Uterus (tissue), 4 donors: ENCODE data around the gene GPRIN3. TPM values are rescaled to one million over a fixed set of nuclear protein-coding genes. Genes with fewer than 3 reads are reported as not detected.

Source experiments
- DNase-seq, 2 donors: peaks; one replicate each; pipeline ENCODE4 v3.0.0-alpha.2; 2019 to 2020
- H3K27ac ChIP-seq, 2 donors: fragments of 200-600 bp; sonication (generic); 1 replicate in 1 of 2; 2 replicates in 1 of 2; pipeline ENCODE4 v1.5.1; 2016 to 2018
- H3K27me3 ChIP-seq, 2 donors: fragments of 200-600 bp; sonication (generic); one replicate each; pipeline ENCODE4 v1.5.1; 2018 to 2019; ENCODE audit warnings: control low read depth in 1 of 2
- H3K36me3 ChIP-seq, 2 donors: fragments of 200-600 bp; sonication (generic); one replicate each; pipeline ENCODE4 v1.5.1; 2019; ENCODE audit warnings: control low read depth in 1 of 2
- H3K4me1 ChIP-seq, 2 donors: fragments of 200-600 bp; sonication (generic); one replicate each; pipeline ENCODE4 v1.5.1; 2018 to 2019; ENCODE audit warnings: control low read depth in 1 of 2
- H3K4me3 ChIP-seq, 2 donors: fragments of 200-600 bp; sonication (generic); 1 replicate in 1 of 2; 2 replicates in 1 of 2; pipeline ENCODE4 v1.5.1; 2018 to 2019; ENCODE audit warnings: mild to moderate bottlenecking in 1 of 2
- H3K9me3 ChIP-seq, 2 donors: fragments of 200-600 bp; sonication (generic); one replicate each; pipeline ENCODE4 v1.5.1; 2019; ENCODE audit warnings: control low read depth in 1 of 2
- CTCF ChIP-seq, 4 experiments: fragments of 200-600 bp in 2 of 4; fragments of 450-650 bp in 2 of 4; sonication (generic) in 2 of 4; IDR thresholded peaks; one replicate each; pipeline ENCODE4 v1.5.1; 2016 to 2019; ENCODE audit warnings: antibody characterized with exemption in 4 of 4, mild to moderate bottlenecking in 2 of 4, moderate library complexity in 1 of 4
- POLR2A ChIP-seq, 2 donors: fragments of 450-650 bp; IDR thresholded peaks; one replicate each; pipeline ENCODE4 v1.6.1; 2016; ENCODE audit warnings: antibody characterized with exemption in 2 of 2, mild to moderate bottlenecking in 1 of 2, moderate library complexity in 1 of 2
- intact Hi-C: fragments of 100-400 bp; cut with DNase I; formaldehyde crosslinking; loops from one replicate; pipeline ENCODE4 v1.15.1; 2023; ENCODE audit warnings: low total_unique reads
- total RNA-seq, 4 donors: library from RNA; depleted of rRNA in 3 of 4; stranded (reverse); fragments of >200 nt in 3 of 4; gene quantifications; one replicate each; pipeline versions ENCODE4 v1.1.0 to v1.2.4, GENCODE V29; 2014 to 2023
- donor health status: DM: yes; HTN: yes; CAD: no.

GPRIN3 gene
- total RNA-seq, 4 donors from 2014 or later, result 1.2 to 9.7 (median 3.2) TPM

GRCh38 chr4:89288430-89288829 lies 19.2 kb downstream of the GPRIN3 start:
- Histone ChIP-seq H3K27ac (no peak overlapping the region), H3K4me1 (no peaks in the 10 kb centered on the region), H3K9me3 (no peaks in the 10 kb centered on the region), H3K27me3 (no peaks in the 10 kb centered on the region), H3K4me3 (no peak overlapping the region), H3K36me3 (no peaks in the 10 kb centered on the region)
- intact Hi-C loops, result no loop called here
- TF ChIP-seq CTCF (IDR thresholded peaks at IDR 0.05) (no peak), POLR2A (IDR thresholded peaks at IDR 0.05) (no peak)
- no peak for DNase-seq

GRCh38 chr4:89287945-89288344 lies 19.7 kb downstream of the GPRIN3 start:
- TF ChIP-seq CTCF (IDR thresholded peaks at IDR 0.05), result no peak
- TF ChIP-seq POLR2A (IDR thresholded peaks at IDR 0.05), result no peak
- Histone ChIP-seq H3K9me3 (no peaks in the 10 kb centered on the region), H3K27me3 (no peaks in the 10 kb centered on the region), H3K36me3 (no peaks in the 10 kb centered on the region), H3K4me1 (no peaks in the 10 kb centered on the region), H3K27ac (no peak overlapping the region), H3K4me3 (no peak overlapping the region)
- intact Hi-C loops, result no loop called here
- no peak for DNase-seq

- H3K27ac ChIP-seq, result no peak overlapping the region
- H3K36me3 ChIP-seq, result no peaks in the 10 kb centered on the region
- intact Hi-C loops, result no loop called here
- no peak for TF ChIP-seq CTCF (IDR thresholded peaks at IDR 0.05)
- no peak for TF ChIP-seq POLR2A (IDR thresholded peaks at IDR 0.05)
- DNase-seq, result no peak
- no peaks in the 10 kb centered on the region for H3K9me3 ChIP-seq
- H3K4me1 ChIP-seq, result no peaks in the 10 kb centered on the region
- no peak overlapping the region for H3K4me3 ChIP-seq
- no peaks in the 10 kb centered on the region for H3K27me3 ChIP-seq
Observed at GRCh38 chr4:89285745-89286144, 21.9 kb downstream of the GPRIN3 start.

- no peaks in the 10 kb centered on the region for H3K27me3 ChIP-seq
- no peak overlapping the region for H3K27ac ChIP-seq
Observed at GRCh38 chr4:89284828-89285227, 22.8 kb downstream of the GPRIN3 start.

GRCh38 chr4:89284020-89284424 lies 23.6 kb downstream of the GPRIN3 start:
- no peaks in the 10 kb centered on the region for H3K27me3 ChIP-seq
- no peaks in the 10 kb centered on the region for H3K4me1 ChIP-seq
- H3K27ac ChIP-seq, result no peak overlapping the region
- no peak for DNase-seq
- TF ChIP-seq CTCF (IDR thresholded peaks at IDR 0.05) (no peak), POLR2A (IDR thresholded peaks at IDR 0.05) (no peak)
- H3K4me3 ChIP-seq, result no peak overlapping the region
- no peaks in the 10 kb centered on the region for H3K9me3 ChIP-seq
- intact Hi-C loops, result no loop called here
- H3K36me3 ChIP-seq, result no peaks in the 10 kb centered on the region

More at GRCh38 chr4:89284828-89285227, 22.8 kb downstream of the GPRIN3 start:
- H3K4me1 ChIP-seq, result no peaks in the 10 kb centered on the region
- H3K9me3 ChIP-seq, result no peaks in the 10 kb centered on the region
- H3K4me3 ChIP-seq, result no peak overlapping the region
- intact Hi-C loops, result no loop called here
- TF ChIP-seq POLR2A (IDR thresholded peaks at IDR 0.05), result no peak
- no peak for TF ChIP-seq CTCF (IDR thresholded peaks at IDR 0.05)
- no peak for DNase-seq
- H3K36me3 ChIP-seq, result no peaks in the 10 kb centered on the region
